ENCODE data around the gene CDC42BPA.
"Not testable (repeated sequence)": the region's sequence is repeated elsewhere in the genome, so short reads cannot be mapped to it uniquely, and the experiment has no call there.

CDC42BPA gene

DNA sequence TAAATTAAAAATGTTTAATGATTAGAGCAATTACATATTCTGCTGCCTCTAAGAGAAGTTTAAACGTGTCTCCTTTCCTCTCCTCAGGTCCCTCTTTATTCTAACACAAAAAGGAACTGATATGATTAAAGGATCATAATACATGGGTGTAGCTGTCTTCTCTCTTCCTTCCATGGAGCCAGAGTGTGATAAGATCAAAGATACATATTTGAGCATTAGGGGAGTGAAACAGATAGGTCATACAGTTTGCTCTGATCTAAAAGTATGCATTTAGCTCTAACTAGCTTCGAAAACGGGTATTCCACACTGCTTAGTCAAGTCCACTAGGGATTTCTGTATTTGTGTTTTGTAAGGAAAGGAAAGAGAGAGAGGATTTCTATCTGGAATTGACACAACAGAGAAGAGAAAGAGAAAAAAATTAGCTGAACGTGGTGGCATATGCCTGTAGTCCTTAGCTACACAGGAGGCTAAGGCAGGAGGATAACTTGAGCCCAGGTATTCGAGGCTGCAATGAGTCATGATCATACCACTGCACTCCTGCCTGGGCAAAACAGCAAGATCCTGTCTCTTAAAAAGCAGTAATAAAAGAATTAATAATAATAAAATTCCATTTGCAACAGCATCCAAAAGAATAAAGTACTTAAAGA lies 63.1 kb downstream of the CDC42BPA start:
- DNase-seq (ENCODE audit: low spot score) = no peak

DNA sequence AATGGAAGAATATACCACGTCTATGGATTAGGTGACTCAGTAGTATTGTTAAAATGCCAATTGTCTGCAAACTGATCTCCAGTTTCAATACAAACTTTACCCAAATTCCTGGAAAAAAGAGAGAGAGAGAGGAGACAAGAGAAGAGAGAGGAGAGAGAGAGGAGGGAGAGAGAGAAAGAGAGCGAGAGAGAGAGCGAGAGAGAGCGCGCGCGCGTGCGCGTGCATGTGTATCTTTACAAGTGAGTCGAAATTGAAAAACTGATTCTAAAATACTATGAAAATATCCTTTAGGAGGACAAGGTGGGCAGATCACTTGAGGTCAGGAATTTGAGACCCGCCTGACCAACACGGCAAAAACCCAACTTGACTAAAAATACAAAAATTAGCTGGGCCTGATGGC lies 65.2 kb downstream of the CDC42BPA start:
- DNase-seq (ENCODE audit: low spot score) = no peak

DNA sequence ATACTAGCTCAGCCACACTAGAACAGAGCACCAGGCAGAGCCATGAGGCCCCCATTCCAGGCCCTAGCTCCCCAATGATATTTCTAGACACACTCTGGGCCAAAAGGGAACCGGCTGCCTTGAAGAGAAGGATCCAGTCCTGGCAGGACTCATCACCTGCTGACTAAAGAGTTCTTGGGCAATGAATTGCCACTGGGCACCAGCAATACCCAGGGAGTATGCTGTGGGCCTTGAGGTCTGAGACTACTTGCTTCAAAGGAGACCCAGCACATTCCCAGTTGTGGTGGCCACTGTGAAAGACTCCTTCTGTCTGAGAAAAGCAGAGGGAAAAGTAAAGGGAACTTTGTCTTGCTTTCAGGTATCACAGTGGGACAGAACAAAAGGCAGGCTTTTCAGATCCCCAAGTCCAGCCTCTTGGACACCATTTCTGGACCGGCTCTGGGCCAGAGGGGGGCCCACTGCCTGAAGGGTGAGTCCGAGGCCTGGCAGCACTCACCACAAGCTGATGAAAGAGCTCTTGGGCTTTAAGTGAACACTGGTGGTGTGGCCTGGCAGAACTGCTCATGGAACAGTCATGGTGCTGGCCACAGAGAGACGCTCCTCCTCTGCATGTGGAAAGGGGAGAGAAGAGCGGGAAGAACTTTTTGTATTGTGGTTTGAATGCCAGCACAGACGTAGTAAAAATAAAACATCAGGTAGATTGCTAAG lies 72.5 kb downstream of the CDC42BPA start:
- no peak for DNase-seq (ENCODE audit: low spot score)

DNA sequence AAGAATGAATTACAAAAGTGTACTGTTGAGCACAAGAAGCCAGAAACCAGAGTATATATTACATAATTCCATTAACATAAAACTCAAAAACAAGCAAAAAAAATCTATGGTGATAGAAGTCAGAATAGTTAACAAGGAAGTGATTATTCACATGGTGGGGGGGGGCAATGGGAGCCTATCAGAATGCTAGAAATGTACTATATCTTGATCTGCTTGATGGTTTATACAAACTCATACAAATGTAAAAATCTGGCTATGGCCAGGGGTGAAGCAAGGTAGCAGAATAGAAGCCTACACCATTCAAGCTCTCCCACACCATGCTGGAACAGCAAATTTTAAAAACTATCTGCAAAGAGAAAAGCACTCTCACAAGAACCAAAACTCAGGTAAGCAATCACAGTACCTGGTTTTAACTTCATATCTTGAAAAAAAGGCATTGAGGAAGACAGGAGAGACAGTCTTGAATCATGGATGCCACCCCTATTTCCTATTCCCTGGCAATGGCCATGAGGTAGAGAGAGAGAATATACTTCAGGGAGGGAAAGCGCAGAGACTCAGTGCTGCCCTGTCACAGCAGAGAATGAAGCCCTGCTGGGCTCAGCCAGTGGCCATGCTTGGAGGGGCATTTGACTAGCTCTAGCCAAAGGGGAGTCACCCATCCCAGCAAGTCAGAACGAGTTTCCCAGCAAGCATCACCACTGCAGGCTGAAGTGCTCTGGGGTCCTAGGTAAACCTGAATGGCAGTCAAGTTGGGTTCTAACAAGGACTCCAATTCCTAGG lies 73.8 kb downstream of the CDC42BPA start:
- DNase-seq (ENCODE audit: low spot score) = no peak

DNA sequence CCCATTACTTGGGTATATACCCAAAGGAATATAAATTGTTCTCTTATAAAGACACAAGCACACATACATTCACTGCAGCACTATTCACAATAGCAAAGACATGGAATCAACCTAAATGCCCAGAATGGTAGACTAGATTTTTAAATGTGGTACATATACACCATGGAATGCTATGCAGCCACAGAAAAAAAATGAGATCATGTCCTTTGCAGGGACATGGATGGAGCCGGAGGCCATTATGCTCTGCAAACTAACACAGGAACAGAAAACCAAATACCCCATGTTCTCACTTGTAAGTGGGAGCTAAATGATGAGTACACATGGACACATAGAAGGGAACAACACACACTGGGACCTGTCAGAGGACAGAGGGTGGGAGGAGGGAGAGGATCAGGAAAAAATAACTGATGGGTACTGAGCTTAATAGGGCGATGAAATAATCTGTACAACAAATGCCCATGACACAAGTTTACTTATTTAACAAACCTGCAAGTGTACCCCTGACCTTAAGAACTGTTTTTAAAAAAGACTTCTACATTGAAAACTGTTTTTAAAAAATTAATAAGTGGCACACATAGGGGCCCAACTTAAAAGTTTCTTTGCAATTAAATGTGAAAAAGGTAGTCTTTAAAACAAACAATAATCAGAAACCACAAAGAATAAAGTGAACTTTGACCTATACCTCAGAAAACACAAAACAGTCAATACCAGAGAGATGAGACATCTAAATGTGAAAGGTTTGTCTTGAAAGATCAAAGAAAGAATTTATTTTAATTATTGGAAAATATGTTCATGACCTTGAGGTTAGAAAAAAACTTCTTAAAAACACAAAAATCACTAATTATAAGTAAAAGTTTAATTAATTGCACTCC lies 75.2 kb downstream of the CDC42BPA start:
- no peak for DNase-seq (ENCODE audit: low spot score)

DNA sequence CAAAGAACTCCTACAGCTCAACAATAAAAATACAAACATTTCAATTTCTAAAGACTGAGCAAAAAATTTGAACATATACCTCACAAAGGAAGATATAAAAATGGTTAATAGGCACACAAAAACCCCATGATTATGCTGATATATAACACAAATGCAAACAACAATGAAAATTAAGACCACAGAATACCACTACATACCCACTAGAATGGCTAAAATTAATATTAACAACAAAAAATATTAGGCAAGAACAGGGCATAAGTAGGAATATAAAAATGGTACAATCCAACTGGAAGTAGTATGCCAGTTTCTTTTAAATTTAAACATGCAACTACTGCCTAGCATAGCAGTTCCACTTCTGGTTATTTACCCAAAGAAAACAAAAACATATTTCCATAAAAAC lies 77.3 kb downstream of the CDC42BPA start:
- no peak for DNase-seq (ENCODE audit: low spot score)

DNA sequence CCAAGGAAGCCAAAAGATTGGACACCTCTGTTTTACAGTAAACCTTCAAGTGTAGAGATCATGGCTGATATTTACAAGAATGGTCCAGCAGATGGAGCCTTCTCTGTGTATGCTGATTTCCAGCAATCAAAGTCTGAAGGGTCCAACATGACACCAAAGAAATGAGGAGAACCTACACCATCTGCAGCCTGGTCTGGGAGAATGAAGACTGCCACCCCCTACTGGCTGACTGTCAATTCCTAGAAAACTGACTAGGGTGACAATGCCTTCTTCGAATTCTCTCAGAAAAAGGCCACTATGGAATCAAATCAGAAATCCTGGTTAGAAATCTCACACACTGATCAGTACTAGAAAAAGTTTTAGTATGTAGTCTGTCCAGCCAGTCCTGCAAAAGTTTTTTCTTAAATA lies 83.3 kb downstream of the CDC42BPA start:
- peak; percentile 39 for DNase-seq (ENCODE audit: low spot score)

DNA sequence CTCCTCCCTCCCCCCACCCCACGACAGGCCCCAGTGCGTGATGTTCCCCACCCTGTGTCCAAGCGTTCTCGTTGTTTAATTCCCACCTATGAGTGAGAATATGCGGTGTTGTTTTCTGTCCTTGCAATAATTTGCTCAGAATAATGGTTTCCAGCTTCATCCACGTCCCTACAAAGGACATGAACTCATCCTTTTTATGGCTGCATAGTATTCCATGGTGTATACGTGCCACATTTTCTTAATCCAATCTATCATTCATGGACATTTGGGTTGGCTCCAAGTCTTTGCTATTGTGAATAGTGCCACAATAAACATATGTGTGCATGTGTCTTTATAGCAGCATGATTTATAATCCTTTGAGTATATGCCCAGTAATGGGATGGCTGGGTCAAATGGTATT lies 87.2 kb downstream of the CDC42BPA start:
- not testable (repeated sequence) for DNase-seq (ENCODE audit: low spot score)

DNA sequence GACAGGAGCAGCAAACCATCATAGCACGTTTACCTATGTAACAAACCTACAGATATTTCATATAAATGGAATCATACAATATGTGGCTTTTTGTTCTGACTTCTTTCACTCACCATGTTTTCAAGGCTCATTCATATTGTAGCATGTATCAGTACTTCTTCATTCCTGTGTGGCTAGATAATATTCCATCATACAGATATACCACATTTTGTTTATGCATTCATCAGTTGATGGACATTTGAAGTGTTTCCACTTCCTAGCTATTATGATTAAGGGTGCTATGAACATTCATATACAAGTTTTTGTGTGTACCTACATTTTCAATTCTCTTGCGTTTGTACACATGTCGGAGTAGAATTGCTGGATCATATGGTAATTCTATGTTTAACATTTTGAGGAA lies 90.1 kb downstream of the CDC42BPA start:
- DNase-seq (ENCODE audit: low spot score) = no peak

DNA sequence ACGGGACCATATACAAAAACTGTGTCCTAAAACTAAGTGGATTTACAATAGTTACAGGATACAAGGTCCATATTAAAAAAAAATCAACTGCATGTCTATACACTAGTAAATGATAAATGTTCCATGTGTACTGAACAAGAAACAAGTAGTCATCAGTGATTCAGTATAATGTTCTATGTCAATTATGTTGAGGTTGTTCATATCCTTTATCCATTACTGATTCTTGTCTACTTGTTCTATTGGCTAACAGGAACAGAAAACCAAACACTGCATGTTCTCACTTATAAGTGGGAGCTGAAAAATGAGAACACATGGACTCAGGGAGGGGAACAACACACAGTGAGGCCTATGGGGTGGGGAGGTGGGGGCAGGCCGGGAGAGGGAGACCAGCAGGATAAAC lies 90.5 kb downstream of the CDC42BPA start:
- DNase-seq (ENCODE audit: low spot score) = no peak

DNA sequence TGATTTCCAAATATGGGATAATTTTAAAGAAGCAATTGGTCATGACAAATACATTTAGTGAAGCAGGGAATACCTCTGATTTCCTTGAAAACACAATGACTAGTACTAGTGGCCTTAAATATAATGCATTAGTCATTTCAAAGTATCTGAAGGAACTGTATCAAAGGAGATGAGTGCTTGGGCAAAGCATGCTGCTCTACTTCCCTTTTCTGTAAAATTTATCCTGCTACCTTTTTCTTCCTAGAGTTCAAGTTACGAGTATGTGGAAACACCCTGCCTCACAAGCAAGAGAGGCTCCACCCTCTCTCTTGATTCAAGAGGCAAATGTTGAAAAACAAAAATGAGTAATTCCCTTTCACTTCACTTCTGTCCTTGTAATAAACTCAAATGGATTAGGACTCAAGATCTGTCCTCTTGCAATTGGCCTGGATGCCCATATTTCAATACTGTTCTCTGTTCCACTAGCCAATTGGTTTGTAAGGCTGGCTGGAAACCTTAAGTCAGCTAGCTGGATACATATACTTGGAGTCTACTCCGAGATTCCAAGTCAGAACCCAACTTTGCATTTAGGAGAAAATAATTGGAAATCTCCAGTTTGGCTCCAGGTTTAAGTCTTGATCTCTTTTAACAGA lies 92.5 kb downstream of the CDC42BPA start:
- DNase-seq (ENCODE audit: low spot score) = no peak

DNA sequence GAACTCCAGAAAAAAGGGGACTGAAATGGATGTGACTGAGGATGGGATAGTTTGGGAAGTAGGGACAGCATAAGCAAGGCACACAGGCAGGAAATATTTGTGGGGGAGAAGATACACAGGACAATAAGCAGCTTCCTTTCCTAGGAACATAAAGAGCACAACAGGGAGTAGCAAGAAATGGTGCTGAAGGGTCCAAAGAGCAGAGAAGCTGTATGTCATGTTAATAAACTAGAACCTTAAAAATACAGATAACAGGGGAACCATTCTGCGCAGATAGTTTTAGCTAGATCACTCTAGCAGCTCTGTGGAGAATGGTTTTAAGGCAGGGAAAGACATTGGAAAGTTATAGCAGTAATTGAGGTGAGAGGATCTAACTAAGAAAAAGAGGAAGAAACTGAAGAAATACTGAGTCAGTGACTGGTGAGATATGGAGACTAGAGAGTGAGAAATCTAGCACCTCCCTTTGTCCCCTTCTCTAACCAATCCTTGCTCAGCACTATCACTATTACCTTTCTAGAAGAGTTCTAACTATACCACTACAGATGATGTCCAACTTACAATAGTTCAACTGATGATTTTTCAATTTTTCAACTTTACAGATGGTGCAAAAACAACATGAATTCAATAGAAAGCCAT lies 95.0 kb downstream of the CDC42BPA start:
- DNase-seq (ENCODE audit: low spot score) = no peak

DNA sequence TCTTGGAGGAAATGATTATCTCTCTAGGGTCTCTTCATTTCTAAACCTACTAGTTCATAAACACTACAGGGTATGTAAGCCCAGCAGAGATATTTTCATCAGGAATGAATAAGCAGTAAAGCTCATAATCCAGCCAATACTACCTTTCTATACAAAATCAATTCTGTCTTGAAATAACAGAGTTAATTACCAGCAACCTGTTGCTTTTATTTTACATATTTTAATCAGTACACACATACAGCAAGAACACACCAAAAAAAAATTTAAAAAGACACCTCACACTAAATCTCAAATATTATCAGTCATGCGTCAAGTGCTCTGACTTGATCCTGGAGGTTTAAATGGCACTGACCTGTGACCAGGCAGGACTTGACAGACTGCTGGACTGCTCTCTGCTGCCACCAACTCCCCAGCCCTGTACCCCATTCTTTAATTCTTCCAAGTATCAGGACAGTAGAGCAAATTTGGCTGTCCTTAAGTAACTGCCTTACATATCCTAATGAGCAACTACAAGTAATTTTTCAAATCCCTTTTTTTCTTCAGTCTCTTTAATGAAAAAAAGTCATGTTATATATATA lies 98.5 kb downstream of the CDC42BPA start:
- no peak for DNase-seq (ENCODE audit: low spot score)

DNA sequence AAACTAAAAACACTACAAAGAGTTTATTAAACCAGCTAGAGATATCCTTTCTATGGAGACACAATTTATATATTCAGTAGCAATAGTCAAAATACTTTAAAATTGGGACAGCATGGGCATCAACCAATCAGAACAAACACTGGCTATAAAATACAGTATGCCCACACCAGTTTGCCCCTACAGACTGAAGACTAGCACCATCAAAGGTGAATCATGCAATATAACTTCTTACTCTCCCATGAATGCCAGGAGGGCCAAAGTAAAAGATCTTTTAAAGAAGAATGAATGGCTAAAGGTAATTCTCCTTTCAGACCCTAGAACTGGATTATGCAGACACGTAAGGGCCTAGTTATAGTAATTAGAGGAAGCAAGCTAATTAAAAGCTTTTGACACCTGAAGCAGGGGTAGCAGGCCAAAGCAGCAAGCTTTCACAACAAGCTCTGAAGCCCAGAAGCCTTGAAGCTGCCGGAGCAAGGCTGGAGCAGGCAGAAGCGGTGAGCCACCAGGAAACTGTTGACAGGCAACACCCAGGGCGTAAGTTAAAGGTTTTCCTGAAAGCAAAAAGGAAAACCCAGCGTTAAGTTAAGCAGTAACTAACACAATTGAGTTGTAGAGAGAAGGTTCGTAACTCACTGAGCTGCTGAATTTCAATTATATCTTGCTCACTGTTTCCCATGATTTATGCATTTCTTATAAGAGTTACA lies 99.3 kb downstream of the CDC42BPA start:
- no peak for DNase-seq (ENCODE audit: low spot score)

DNA sequence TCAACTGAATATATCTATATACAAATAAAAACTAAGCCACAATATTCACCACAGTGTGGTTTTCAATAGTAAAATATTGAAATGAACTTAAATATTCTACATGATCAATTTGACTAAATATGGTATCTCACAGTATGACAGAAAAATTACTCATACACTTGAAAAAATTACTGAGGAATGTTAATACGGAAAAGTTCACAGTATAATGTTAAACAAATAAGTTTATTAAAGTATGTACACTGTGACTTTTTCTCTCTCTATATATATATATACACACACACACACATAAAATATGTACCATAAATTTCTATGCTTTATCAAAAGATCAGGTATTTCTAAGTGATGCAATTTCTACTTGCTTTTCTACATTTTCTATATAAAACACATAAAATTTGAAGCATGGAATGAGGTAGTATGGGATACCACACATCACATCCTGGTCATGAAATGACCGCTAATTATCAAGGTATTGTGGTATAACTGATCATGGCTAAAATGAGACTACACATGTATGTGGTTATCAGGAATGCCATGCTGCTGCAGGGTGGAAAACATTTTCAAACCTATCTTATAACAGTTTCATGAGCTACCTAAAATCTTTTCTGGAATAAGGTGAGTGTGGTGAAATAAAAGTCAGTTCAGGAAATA lies 102.3 kb downstream of the CDC42BPA start:
- no peak for DNase-seq (ENCODE audit: low spot score)

DNA sequence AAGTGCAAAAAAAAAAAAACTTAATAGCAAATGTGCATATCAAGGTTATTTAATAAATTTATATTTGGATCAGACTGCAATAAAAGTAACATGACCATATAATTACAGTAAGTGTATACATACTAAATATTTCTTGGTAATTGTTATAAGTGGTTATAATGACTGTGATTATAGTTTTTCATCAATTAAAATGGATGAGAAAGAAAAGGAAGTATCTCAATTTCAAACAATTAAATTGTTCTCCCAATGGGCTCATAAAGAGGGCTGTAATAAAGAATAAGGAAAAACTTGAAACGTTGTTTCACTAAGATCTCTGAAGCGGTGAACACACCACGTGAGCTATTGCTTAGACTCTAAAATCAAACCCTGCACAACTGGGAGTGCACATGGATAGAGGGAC lies 104.1 kb downstream of the CDC42BPA start:
- no peak for DNase-seq (ENCODE audit: low spot score)

DNA sequence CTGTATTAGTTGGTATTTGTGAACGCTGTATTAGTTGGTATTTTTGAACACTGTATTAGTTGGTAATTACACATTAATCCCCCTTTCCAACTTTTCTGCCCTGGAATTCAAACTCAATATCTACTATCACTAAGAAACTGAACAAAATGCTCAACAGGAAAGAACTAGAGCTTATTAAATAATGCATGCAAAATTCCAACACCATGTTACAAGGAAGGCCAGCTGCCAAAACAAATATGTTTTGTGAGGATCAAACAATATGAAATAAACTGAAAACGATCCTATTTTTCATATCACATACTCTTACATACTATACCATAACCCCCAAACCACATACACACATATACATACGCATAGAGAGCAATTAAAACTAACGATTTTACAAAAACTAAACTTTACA lies 104.9 kb downstream of the CDC42BPA start:
- DNase-seq (ENCODE audit: low spot score) = no peak

DNA sequence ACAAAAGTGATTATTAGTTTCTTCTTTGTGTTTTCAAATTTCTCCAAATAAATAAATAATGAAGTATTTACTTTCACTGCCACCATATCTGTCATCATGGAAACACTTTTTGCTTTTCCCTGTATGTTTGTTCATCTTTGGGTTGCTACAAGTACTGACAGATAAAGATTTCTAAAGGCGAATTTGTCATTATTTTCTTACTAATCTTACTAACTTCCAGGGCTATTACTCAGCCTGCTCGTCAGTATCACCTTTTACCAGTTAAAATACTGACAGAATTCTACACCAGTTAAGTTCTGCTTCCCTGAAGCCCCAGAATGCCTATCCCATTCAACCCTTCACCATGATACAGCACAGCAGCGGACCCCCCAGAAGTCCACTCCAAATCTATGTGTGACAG lies 106.1 kb downstream of the CDC42BPA start:
- no peak for DNase-seq (ENCODE audit: low spot score)

DNA sequence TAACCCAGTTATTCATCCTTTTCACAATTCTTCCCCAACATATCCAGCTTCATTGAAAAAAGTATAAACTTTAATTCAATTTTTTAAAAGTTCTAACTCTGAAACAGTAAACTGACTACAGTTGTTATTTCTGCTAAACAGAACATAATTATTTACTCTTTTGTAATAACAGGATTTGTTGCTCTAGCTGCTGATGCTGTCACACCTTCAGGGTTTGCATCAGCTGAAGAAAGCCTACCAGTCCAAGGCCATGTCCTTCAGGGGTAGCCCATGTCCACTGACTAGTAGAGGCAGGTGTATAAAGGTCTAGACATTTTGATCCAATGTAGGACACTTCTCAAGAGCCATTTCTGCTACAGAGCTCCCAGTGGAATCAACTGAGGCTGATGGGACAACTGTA lies 107.7 kb downstream of the CDC42BPA start:
- no peak for DNase-seq (ENCODE audit: low spot score)

DNA sequence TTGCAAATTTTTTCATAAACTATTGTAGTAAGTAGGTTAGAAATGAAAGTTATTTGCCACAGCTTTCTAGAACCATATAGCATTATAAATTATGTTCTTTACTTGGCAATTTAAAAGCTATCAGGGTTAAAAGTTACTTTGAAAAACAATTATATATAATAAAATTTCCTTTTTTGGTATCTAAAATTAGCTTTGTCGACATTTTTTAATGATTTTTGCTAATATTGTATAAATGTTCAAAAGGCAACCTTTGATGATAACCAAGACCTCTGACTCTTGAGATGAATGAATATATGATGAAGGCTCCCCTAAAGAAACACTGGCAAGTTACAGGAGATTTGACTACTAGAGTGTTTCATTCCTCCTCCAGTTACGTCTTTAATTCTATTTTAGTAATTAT lies 121.2 kb downstream of the CDC42BPA start:
- no peak for DNase-seq (ENCODE audit: low spot score)
